ENCODE data around the gene PLEKHM3.
"Not testable (repeated sequence)": the region's sequence is repeated elsewhere in the genome, so short reads cannot be mapped to it uniquely, and the experiment has no call there.

PLEKHM3 gene

GRCh38 chr2:207919164-207919919, 106.0 kb downstream of the PLEKHM3 start:
- no peaks in the 10 kb centered on the region for H3K9me3 ChIP-seq (ENCODE audit: control insufficient read depth, insufficient read depth, low read length)
- no peak overlapping the region for H3K4me3 ChIP-seq (ENCODE audit: low read depth, low read length)
- H3K9ac ChIP-seq (ENCODE audit: low read depth, low read length): no peak overlapping the region
- no peaks in the 10 kb centered on the region for H3K4me1 ChIP-seq (ENCODE audit: control insufficient read depth, insufficient read depth, low read length)
- H3K27me3 ChIP-seq (ENCODE audit: control insufficient read depth, insufficient read depth, low read length): no peaks in the 10 kb centered on the region
- no peak overlapping the region for H3K27ac ChIP-seq (ENCODE audit: low read depth, low read length)
- no peaks in the 10 kb centered on the region for H3K36me3 ChIP-seq (ENCODE audit: control insufficient read depth, insufficient read depth, low read length)

- Histone ChIP-seq H3K27ac (ENCODE audit: low read depth, low read length) (no peak overlapping the region), H3K9me3 (ENCODE audit: control insufficient read depth, insufficient read depth, low read length) (no peaks in the 10 kb centered on the region), H3K4me3 (ENCODE audit: low read depth, low read length) (no peak overlapping the region), H3K9ac (ENCODE audit: low read depth, low read length) (no peak overlapping the region), H3K27me3 (ENCODE audit: control insufficient read depth, insufficient read depth, low read length) (no peaks in the 10 kb centered on the region), H3K36me3 (ENCODE audit: control insufficient read depth, insufficient read depth, low read length) (no peaks in the 10 kb centered on the region), H3K4me1 (ENCODE audit: control insufficient read depth, insufficient read depth, low read length) (peaks cover 6% of the 10 kb centered on the region; the same call in 1 of the 2 replicates)
Observed at GRCh38 chr2:207914716-207915115, 110.6 kb downstream of the PLEKHM3 start.

- Histone ChIP-seq H3K4me3 (ENCODE audit: low read depth, low read length) (no peak overlapping the region), H3K9me3 (ENCODE audit: control insufficient read depth, insufficient read depth, low read length) (no peaks in the 10 kb centered on the region), H3K36me3 (ENCODE audit: control insufficient read depth, insufficient read depth, low read length) (no peaks in the 10 kb centered on the region)
Observed at GRCh38 chr2:207913772-207914358, 111.5 kb downstream of the PLEKHM3 start.

GRCh38 chr2:207911856-207912255, 113.5 kb downstream of the PLEKHM3 start:
- Histone ChIP-seq H3K9me3 (ENCODE audit: control insufficient read depth, insufficient read depth, low read length) (no peaks in the 10 kb centered on the region), H3K4me3 (ENCODE audit: low read depth, low read length) (no peak overlapping the region), H3K9ac (ENCODE audit: low read depth, low read length) (no peak overlapping the region), H3K27me3 (ENCODE audit: control insufficient read depth, insufficient read depth, low read length) (no peaks in the 10 kb centered on the region), H3K27ac (ENCODE audit: low read depth, low read length) (no peak overlapping the region), H3K4me1 (ENCODE audit: control insufficient read depth, insufficient read depth, low read length) (peaks cover 6% of the 10 kb centered on the region; the same call in 1 of the 2 replicates), H3K36me3 (ENCODE audit: control insufficient read depth, insufficient read depth, low read length) (no peaks in the 10 kb centered on the region)

More at GRCh38 chr2:207913772-207914358, 111.5 kb downstream of the PLEKHM3 start:
- Histone ChIP-seq H3K27ac (ENCODE audit: low read depth, low read length) (no peak overlapping the region), H3K4me1 (ENCODE audit: control insufficient read depth, insufficient read depth, low read length) (peaks cover 6% of the 10 kb centered on the region; the same call in 1 of the 2 replicates), H3K27me3 (ENCODE audit: control insufficient read depth, insufficient read depth, low read length) (no peaks in the 10 kb centered on the region), H3K9ac (ENCODE audit: low read depth, low read length) (no peak overlapping the region)

GRCh38 chr2:207911215-207911614, 114.1 kb downstream of the PLEKHM3 start:
- no peak overlapping the region for H3K9ac ChIP-seq (ENCODE audit: low read depth, low read length)
- no peak overlapping the region for H3K4me3 ChIP-seq (ENCODE audit: low read depth, low read length)
- peaks cover 6% of the 10 kb centered on the region; the same call in 1 of the 2 replicates for H3K4me1 ChIP-seq (ENCODE audit: control insufficient read depth, insufficient read depth, low read length)
- H3K27ac ChIP-seq (ENCODE audit: low read depth, low read length): no peak overlapping the region
- H3K9me3 ChIP-seq (ENCODE audit: control insufficient read depth, insufficient read depth, low read length): no peaks in the 10 kb centered on the region
- H3K27me3 ChIP-seq (ENCODE audit: control insufficient read depth, insufficient read depth, low read length): no peaks in the 10 kb centered on the region
- H3K36me3 ChIP-seq (ENCODE audit: control insufficient read depth, insufficient read depth, low read length): no peaks in the 10 kb centered on the region

GRCh38 chr2:207906495-207906894, 118.8 kb downstream of the PLEKHM3 start:
- H3K36me3 ChIP-seq (ENCODE audit: control insufficient read depth, insufficient read depth, low read length); H3K4me3 ChIP-seq (ENCODE audit: low read depth, low read length); H3K27me3 ChIP-seq (ENCODE audit: control insufficient read depth, insufficient read depth, low read length); H3K9ac ChIP-seq (ENCODE audit: low read depth, low read length); H3K9me3 ChIP-seq (ENCODE audit: control insufficient read depth, insufficient read depth, low read length); H3K27ac ChIP-seq (ENCODE audit: low read depth, low read length): not testable (repeated sequence)
- H3K4me1 ChIP-seq (ENCODE audit: control insufficient read depth, insufficient read depth, low read length): peaks cover 15% of the 10 kb centered on the region

- Histone ChIP-seq H3K27ac (ENCODE audit: low read depth, low read length) (no peak overlapping the region), H3K27me3 (ENCODE audit: control insufficient read depth, insufficient read depth, low read length) (no peaks in the 10 kb centered on the region), H3K9me3 (ENCODE audit: control insufficient read depth, insufficient read depth, low read length) (no peaks in the 10 kb centered on the region), H3K9ac (ENCODE audit: low read depth, low read length) (no peak overlapping the region), H3K36me3 (ENCODE audit: control insufficient read depth, insufficient read depth, low read length) (no peaks in the 10 kb centered on the region), H3K4me1 (ENCODE audit: control insufficient read depth, insufficient read depth, low read length) (peaks cover 15% of the 10 kb centered on the region), H3K4me3 (ENCODE audit: low read depth, low read length) (no peak overlapping the region)
Observed at GRCh38 chr2:207905546-207905945, 119.8 kb downstream of the PLEKHM3 start.

- Histone ChIP-seq H3K27ac (ENCODE audit: low read depth, low read length) (no peak overlapping the region), H3K9ac (ENCODE audit: low read depth, low read length) (no peak overlapping the region), H3K27me3 (ENCODE audit: control insufficient read depth, insufficient read depth, low read length) (no peaks in the 10 kb centered on the region), H3K9me3 (ENCODE audit: control insufficient read depth, insufficient read depth, low read length) (no peaks in the 10 kb centered on the region), H3K4me1 (ENCODE audit: control insufficient read depth, insufficient read depth, low read length) (peaks cover 18% of the 10 kb centered on the region), H3K4me3 (ENCODE audit: low read depth, low read length) (no peak overlapping the region), H3K36me3 (ENCODE audit: control insufficient read depth, insufficient read depth, low read length) (no peaks in the 10 kb centered on the region)
Observed at GRCh38 chr2:207903236-207903635, 122.1 kb downstream of the PLEKHM3 start.

GRCh38 chr2:207902821-207903220, 122.5 kb downstream of the PLEKHM3 start:
- Histone ChIP-seq H3K4me1 (ENCODE audit: control insufficient read depth, insufficient read depth, low read length) (peaks cover 22% of the 10 kb centered on the region), H3K9ac (ENCODE audit: low read depth, low read length) (no peak overlapping the region), H3K4me3 (ENCODE audit: low read depth, low read length) (no peak overlapping the region), H3K27me3 (ENCODE audit: control insufficient read depth, insufficient read depth, low read length) (no peaks in the 10 kb centered on the region), H3K36me3 (ENCODE audit: control insufficient read depth, insufficient read depth, low read length) (no peaks in the 10 kb centered on the region), H3K9me3 (ENCODE audit: control insufficient read depth, insufficient read depth, low read length) (no peaks in the 10 kb centered on the region), H3K27ac (ENCODE audit: low read depth, low read length) (no peak overlapping the region)

GRCh38 chr2:207901829-207902228, 123.5 kb downstream of the PLEKHM3 start:
- Histone ChIP-seq H3K9ac (ENCODE audit: low read depth, low read length) (no peak overlapping the region), H3K4me1 (ENCODE audit: control insufficient read depth, insufficient read depth, low read length) (peaks cover 32% of the 10 kb centered on the region), H3K27ac (ENCODE audit: low read depth, low read length) (no peak overlapping the region), H3K27me3 (ENCODE audit: control insufficient read depth, insufficient read depth, low read length) (no peaks in the 10 kb centered on the region), H3K9me3 (ENCODE audit: control insufficient read depth, insufficient read depth, low read length) (no peaks in the 10 kb centered on the region), H3K4me3 (ENCODE audit: low read depth, low read length) (no peak overlapping the region), H3K36me3 (ENCODE audit: control insufficient read depth, insufficient read depth, low read length) (no peaks in the 10 kb centered on the region)

GRCh38 chr2:207901401-207901800, 123.9 kb downstream of the PLEKHM3 start:
- Histone ChIP-seq H3K9ac (ENCODE audit: low read depth, low read length) (no peak overlapping the region), H3K27ac (ENCODE audit: low read depth, low read length) (no peak overlapping the region), H3K27me3 (ENCODE audit: control insufficient read depth, insufficient read depth, low read length) (no peaks in the 10 kb centered on the region), H3K36me3 (ENCODE audit: control insufficient read depth, insufficient read depth, low read length) (no peaks in the 10 kb centered on the region), H3K9me3 (ENCODE audit: control insufficient read depth, insufficient read depth, low read length) (no peaks in the 10 kb centered on the region), H3K4me1 (ENCODE audit: control insufficient read depth, insufficient read depth, low read length) (peaks cover 36% of the 10 kb centered on the region), H3K4me3 (ENCODE audit: low read depth, low read length) (no peak overlapping the region)
